Ishikawa (cell line): Measurements from ENCODE around the gene TMEM45A.

Experiments used
- CEBPB ChIP-seq: IDR thresholded peaks from 2 replicates; pipeline ENCODE4 v1.6.1; 2012
- CREB1 ChIP-seq: IDR thresholded peaks from 2 replicates; pipeline ENCODE4 v1.6.1; 2012; ENCODE audit warnings: low read depth
- EGR1 ChIP-seq: IDR thresholded peaks from 2 replicates; pipeline ENCODE4 v1.6.1; 2012
- EP300 ChIP-seq: IDR thresholded peaks from 2 replicates; pipeline ENCODE4 v1.6.1; 2012; ENCODE audit warnings: borderline replicate concordance
- FOXM1 ChIP-seq: IDR thresholded peaks from 2 replicates; pipeline ENCODE4 v1.6.1; 2012; ENCODE audit warnings: low read depth, borderline replicate concordance
- MAX ChIP-seq: IDR thresholded peaks from 2 replicates; pipeline ENCODE4 v1.6.1; 2012
- NFIC ChIP-seq: IDR thresholded peaks from 2 replicates; pipeline ENCODE4 v1.6.1; 2012
- RAD21 ChIP-seq: IDR thresholded peaks from 2 replicates; pipeline ENCODE4 v1.6.1; 2012; ENCODE audit warnings: low read depth
- REST ChIP-seq: IDR thresholded peaks from 2 replicates; pipeline ENCODE4 v1.6.1; 2012; ENCODE audit warnings: low read depth, mild to moderate bottlenecking
- TAF1 ChIP-seq: IDR thresholded peaks from 2 replicates; pipeline ENCODE4 v1.6.1; 2012; ENCODE audit warnings: low read depth, mild to moderate bottlenecking
- TCF12 ChIP-seq: IDR thresholded peaks from 2 replicates; pipeline ENCODE4 v1.6.1; 2012; ENCODE audit warnings: low read depth
- TEAD4 ChIP-seq: IDR thresholded peaks from 2 replicates; pipeline ENCODE4 v1.6.1; 2012
- USF1 ChIP-seq: IDR thresholded peaks from 2 replicates; pipeline ENCODE4 v1.6.1; 2012
- YY1 ChIP-seq: IDR thresholded peaks from 2 replicates; pipeline ENCODE4 v1.6.1; 2012; ENCODE audit warnings: low read depth
- ZBTB7A ChIP-seq: IDR thresholded peaks from 2 replicates; pipeline ENCODE4 v1.6.1; 2012; ENCODE audit warnings: low read depth

The TMEM45A gene

GRCh38 chr3:100570811-100571210 is 78.4 kb downstream of the TMEM45A start:
- TF ChIP-seq EGR1 (no peak), ZBTB7A (no peak), NFIC (no peak), REST (no peak), MAX (no peak)

- TF ChIP-seq NFIC = peak; percentile 32; the same call in 1 of the 2 replicates
- no peak for TF ChIP-seq EGR1
These were observed 82.1 kb downstream of the TMEM45A start for GRCh38 chr3:100574536-100574935.

GRCh38 chr3:100575704-100576103 is 83.3 kb downstream of the TMEM45A start:
- TF ChIP-seq CEBPB = no peak
- no peak for TF ChIP-seq EGR1
- TF ChIP-seq RAD21 = no peak
- no peak for TF ChIP-seq EP300

- no peak for TF ChIP-seq FOXM1
- no peak for TF ChIP-seq EGR1
- no peak for TF ChIP-seq CEBPB
- TF ChIP-seq NFIC = no peak
- no peak for TF ChIP-seq TEAD4
- TF ChIP-seq ZBTB7A = no peak
- TF ChIP-seq CREB1 = no peak
- no peak for TF ChIP-seq MAX
These were observed 85.1 kb downstream of the TMEM45A start for GRCh38 chr3:100577382-100578008.

- TF ChIP-seq MAX (no peak), YY1 (no peak), EP300 (no peak), RAD21 (no peak), TAF1 (no peak), TEAD4 (no peak), NFIC (no peak), CEBPB (no peak), FOXM1 (no peak), REST (no peak), USF1 (no peak), TCF12 (no peak), ZBTB7A (no peak), EGR1 (no peak), CREB1 (no peak)
These were observed 86.2 kb downstream of the TMEM45A start for GRCh38 chr3:100578646-100579045.

- TF ChIP-seq TAF1 (no peak), MAX (no peak), TEAD4 (no peak), REST (no peak), FOXM1 (no peak)
These were observed 87.7 kb downstream of the TMEM45A start for GRCh38 chr3:100580147-100580546.
